Ovary (tissue), 9 donors: Measurements from ENCODE around the gene FICD. TPM values are rescaled to one million over a fixed set of nuclear protein-coding genes. Genes with fewer than 3 reads are reported as not detected.
"Not testable (repeated sequence)": the region's sequence is repeated elsewhere in the genome, so short reads cannot be mapped to it uniquely, and the experiment has no call there.

Experiments used
- DNase-seq, 5 donors: peaks; one replicate each; pipeline ENCODE4 v3.0.0-alpha.2; 2019 to 2020
- H3K27ac ChIP-seq, 2 donors: fragments of 200-600 bp; one replicate each; pipeline versions ENCODE4 v1.5.1 to v1.8.0; 2019 to 2022
- H3K27me3 ChIP-seq: fragments of 200-600 bp; one replicate; pipeline ENCODE4 v1.8.0; 2022
- H3K36me3 ChIP-seq: fragments of 200-600 bp; sonication (generic); one replicate; pipeline ENCODE4 v1.5.1; 2019
- H3K4me1 ChIP-seq: one replicate; pipeline ENCODE4 v1.8.1; 2013; ENCODE audit warnings: mild to moderate bottlenecking, moderate library complexity; ENCODE audit not compliant: insufficient read depth
- H3K4me3 ChIP-seq: fragments of 200-600 bp; sonication (generic); one replicate; pipeline ENCODE4 v1.5.1; 2017
- H3K9me3 ChIP-seq, 2 donors: fragments of 200-600 bp in 1 of 2; sonication (generic) in 1 of 2; one replicate each; pipeline versions ENCODE4 v1.5.1 to v1.8.1; 2013 to 2019; ENCODE audit warnings: mild to moderate bottlenecking in 1 of 2, moderate library complexity in 1 of 2
- EP300 ChIP-seq: sonication (generic); formaldehyde crosslinking; IDR thresholded peaks from one replicate; pipeline ENCODE4 v1.6.1; 2017; ENCODE audit warnings: antibody characterized with exemption
- POLR2A ChIP-seq: fragments of 450-650 bp; IDR thresholded peaks from one replicate; pipeline ENCODE4 v1.6.1; 2017; ENCODE audit warnings: antibody characterized with exemption, mild to moderate bottlenecking, moderate library complexity
- WGBS, 3 donors: extraction: QIAGEN DNeasy Blood & Tissue Kit in 1 of 3; methylation state at CpG; one replicate each; pipeline versions ENCODE4 v1.1.5 to v1.1.7; 2013 to 2017; 5-methylcytosine and 5-hydroxymethylcytosine counted together
- intact Hi-C, 4 donors: fragments of 100-400 bp; cut with DNase I; formaldehyde crosslinking; loops; one replicate each; pipeline versions ENCODE4 v1.11.0 to v1.15.1; 2022 to 2023
- polyA plus RNA-seq, 2 donors: library from polyadenylated mRNA; stranded (reverse); fragments of 200-250 nt in 1 of 2; fragments of 350-450 nt in 1 of 2; fragmentation: Illumina TruSeq in 1 of 2; extraction: RNeasy Lipid Tissue Mini Kit (QIAGEN cat#74804) in 1 of 2; gene quantifications; one replicate each; pipeline ENCODE4 v1.2.3, GENCODE V29; 2013 to 2014
- total RNA-seq, 7 donors: library from RNA; depleted of rRNA in 2 of 7; stranded (reverse); fragments of >200 nt in 2 of 7; fragmentation: NEBNext Ultra II Directional in 3 of 7; extraction: Animal tissue kit (Norgen Biotek cat#: 25700) in 3 of 7; gene quantifications; one replicate each; pipeline versions ENCODE4 v1.1.0 to v1.2.4, GENCODE V29; 2016 to 2023
- TF ChIP-seq, protein P1 (sequence below), 3 donors: fragments of 450-650 bp in 2 of 3; fragments of 200-600 bp in 1 of 3; IDR thresholded peaks; one replicate each; pipeline versions ENCODE4 v1.5.1 to v1.8.0; 2016 to 2022; ENCODE audit warnings: antibody characterized with exemption in 3 of 3, mild to moderate bottlenecking in 1 of 3
- donor health status: DM: no; HTN: no; CAD: no; lungs with moderate emphysema.
- donor health status: DM: no; HTN: no; CAD: no.
- donor health status: Bipolar disorder and iron deficiency.
- donor health status: DM: yes; HTN: yes; CAD: no.
- donor health status: DM: no; HTN: no; CAD: no.
- donor health status: DM: yes; HTN: yes; CAD: no.

The FICD gene
- total and polyA plus RNA-seq, 9 donors = 2.0 to 12.7 (median 6.0) TPM

DNA sequence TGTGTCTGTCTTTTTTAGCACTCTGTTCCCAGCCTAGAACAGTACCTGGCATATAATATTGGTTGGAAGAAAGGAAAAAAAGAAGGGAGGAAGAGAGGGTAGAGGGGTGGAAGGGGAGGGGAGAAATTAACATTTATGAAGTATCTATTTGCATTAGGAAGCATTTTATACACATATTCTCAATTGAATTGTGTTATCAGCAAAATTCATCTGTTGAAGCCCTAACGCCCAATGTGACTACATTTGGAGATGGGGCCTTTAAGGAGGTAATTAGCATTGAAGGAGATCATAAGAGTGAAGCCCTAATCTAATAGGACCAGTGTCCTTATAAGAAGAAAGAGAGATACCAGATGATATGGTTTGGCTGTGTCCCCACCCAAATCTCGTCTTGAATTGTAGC is 30.2 kb upstream of the FICD start:
- TF ChIP-seq EP300 (no peak), POLR2A (no peak)
- TF ChIP-seq, protein P1, sequence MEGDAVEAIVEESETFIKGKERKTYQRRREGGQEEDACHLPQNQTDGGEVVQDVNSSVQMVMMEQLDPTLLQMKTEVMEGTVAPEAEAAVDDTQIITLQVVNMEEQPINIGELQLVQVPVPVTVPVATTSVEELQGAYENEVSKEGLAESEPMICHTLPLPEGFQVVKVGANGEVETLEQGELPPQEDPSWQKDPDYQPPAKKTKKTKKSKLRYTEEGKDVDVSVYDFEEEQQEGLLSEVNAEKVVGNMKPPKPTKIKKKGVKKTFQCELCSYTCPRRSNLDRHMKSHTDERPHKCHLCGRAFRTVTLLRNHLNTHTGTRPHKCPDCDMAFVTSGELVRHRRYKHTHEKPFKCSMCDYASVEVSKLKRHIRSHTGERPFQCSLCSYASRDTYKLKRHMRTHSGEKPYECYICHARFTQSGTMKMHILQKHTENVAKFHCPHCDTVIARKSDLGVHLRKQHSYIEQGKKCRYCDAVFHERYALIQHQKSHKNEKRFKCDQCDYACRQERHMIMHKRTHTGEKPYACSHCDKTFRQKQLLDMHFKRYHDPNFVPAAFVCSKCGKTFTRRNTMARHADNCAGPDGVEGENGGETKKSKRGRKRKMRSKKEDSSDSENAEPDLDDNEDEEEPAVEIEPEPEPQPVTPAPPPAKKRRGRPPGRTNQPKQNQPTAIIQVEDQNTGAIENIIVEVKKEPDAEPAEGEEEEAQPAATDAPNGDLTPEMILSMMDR (IDR thresholded peaks at IDR 0.05) = no peak
- Histone ChIP-seq H3K4me1 (no peaks in the 10 kb centered on the region), H3K27ac (no peak overlapping the region), H3K27me3 (no peaks in the 10 kb centered on the region), H3K4me3 (no peak overlapping the region), H3K36me3 (no peaks in the 10 kb centered on the region), H3K9me3 (no peaks in the 10 kb centered on the region)
- DNase-seq = no peak
- intact Hi-C loops = no loop called here
- WGBS, 3 donors = 52 to 70% (median 63%) methylated on average over 2 of the region's 2 CpGs

DNA sequence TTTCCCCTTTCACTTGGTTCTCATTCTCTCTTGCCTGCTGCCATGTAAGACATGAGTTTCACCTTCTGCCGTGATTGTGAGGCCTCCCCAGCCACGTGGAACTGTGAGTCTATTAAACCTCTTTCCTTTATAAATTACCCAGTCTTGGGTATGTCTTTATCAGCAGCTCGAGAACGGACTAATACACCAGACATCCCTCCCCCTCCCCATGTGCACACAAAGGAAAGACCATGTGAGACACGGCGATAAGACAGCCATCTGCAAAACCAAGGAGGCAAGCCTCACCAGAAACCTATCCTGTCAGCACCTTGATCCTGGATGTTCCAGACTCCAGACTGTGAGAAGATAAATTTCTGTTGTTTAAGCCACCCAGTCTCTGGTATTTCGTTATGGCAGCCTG is 29.7 kb upstream of the FICD start:
- WGBS, 3 donors = 50 to 69% (median 52%) methylated on average over 7 of the region's 7 CpGs
- intact Hi-C loops, H3K9me3 ChIP-seq, H3K27me3 ChIP-seq, H3K27ac ChIP-seq, H3K4me3 ChIP-seq, H3K4me1 ChIP-seq, H3K36me3 ChIP-seq, DNase-seq: not testable (repeated sequence)

DNA sequence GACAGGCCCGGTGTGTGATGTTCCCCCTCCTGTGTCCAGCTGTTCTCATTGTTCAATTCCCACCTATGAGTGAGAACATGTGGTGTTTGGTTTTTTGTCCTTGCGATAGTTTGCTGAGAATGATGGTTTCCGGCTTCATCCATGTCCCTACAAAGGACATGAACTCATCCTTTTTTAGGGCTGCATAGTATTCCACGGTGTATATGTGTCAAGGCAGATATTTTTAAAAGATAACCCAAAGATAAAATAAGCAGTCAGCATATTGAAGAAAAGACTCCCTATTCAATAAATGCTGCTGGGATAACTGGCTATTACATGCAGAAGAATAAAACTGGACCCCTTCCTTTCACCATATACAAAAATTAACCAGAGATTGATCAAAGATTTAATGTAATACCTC is 28.0 kb upstream of the FICD start:
- H3K36me3 ChIP-seq, DNase-seq, intact Hi-C loops, H3K27me3 ChIP-seq, H3K4me1 ChIP-seq, H3K9me3 ChIP-seq, H3K27ac ChIP-seq, H3K4me3 ChIP-seq: not testable (repeated sequence)
- 71 to 94% (median 72%) methylated on average over 4 of the region's 4 CpGs for WGBS, 3 donors

DNA sequence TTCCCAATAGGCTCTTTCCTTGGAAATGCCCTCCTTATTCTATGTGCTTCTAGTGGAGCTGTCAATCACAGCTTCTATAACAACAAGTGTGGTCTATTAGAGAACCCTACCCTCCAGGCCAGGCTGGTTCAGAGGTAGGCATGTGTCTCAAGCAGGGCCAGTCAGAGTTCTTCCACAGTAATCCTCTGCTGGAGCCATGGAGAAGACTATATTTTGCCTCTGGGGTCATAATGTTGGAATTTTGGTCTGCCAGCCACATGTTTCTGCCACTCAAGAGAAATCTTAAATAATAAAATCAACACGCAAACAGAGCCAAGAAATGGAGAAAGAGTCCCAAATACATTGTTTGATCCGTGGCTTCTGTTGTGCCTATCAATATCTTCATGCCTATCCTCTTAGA is 23.8 kb upstream of the FICD start:
- intact Hi-C loops = no loop called here
- Histone ChIP-seq H3K27me3 (no peaks in the 10 kb centered on the region), H3K4me3 (no peak overlapping the region), H3K27ac (no peak overlapping the region), H3K9me3 (no peaks in the 10 kb centered on the region), H3K4me1 (no peaks in the 10 kb centered on the region), H3K36me3 (no peaks in the 10 kb centered on the region)
- DNase-seq = no peak
- TF ChIP-seq, protein P1 (IDR thresholded peaks at IDR 0.05) = no peak
- no peak for TF ChIP-seq EP300
- no peak for TF ChIP-seq POLR2A
- WGBS, 3 donors = 53 to 70% (median 65%) methylated on average over 2 of the region's 2 CpGs

DNA sequence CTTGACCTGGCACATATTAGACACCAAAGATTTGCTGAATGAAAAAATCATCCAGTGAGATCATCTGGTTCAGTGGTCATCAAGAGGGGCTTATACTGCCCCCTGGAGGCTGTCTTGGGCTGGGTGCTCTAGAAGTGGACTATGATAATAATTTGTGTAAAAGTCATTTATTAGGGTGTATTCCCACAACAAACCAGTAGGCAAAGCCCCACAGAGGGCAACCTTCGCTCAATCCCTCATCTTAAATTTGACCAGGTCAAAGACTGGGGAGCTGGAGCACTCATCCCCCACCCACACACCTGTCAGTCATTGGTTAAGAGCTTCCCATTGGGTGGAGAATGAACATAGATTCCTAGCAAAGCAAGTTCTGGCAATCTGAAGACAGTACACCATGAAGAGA is 20.0 kb upstream of the FICD start:
- TF ChIP-seq, protein P1 (IDR thresholded peaks at IDR 0.05) = no peak
- TF ChIP-seq EP300 (no peak), POLR2A (no peak)
- intact Hi-C loops = no loop called here
- no peaks in the 10 kb centered on the region for H3K36me3 ChIP-seq
- DNase-seq = no peak
- no peak overlapping the region for H3K4me3 ChIP-seq
- no peaks in the 10 kb centered on the region for H3K27me3 ChIP-seq
- WGBS, 3 donors = 32 to 59% (median 55%) methylated on average over 1 of the region's 1 CpG
- H3K27ac ChIP-seq = no peak overlapping the region
- H3K9me3 ChIP-seq = no peaks in the 10 kb centered on the region
- no peaks in the 10 kb centered on the region for H3K4me1 ChIP-seq
